K562 (cell line): ENCODE measurements around the gene MAP1LC3A. TPM values are rescaled to one million over a fixed set of nuclear protein-coding genes. Genes with fewer than 3 reads are reported as not detected.

ENCODE experiments used
- ATAC-seq: fragments of 200-7000 bp; cut with Tn5 transposase; 3 replicates; pipeline ENCODE4 v1.9.1; 2020; ENCODE audit warnings: moderate library complexity
- BruUV-seq: library from RNA; stranded (reverse); fragments of 400-500 nt; replicated peaks from 2 replicates; lab custom pipeline; 2021; lab: Mats Ljungman, UMichigan
- CTCF ChIA-PET: fragments of 300-600 bp; formaldehyde crosslinking; extraction: SDS; loops from one replicate; lab custom pipeline; 2021; ENCODE audit warnings: low intra/inter-chr PET ratio; lab: Yijun Ruan, JAX
- POLR2A ChIA-PET: fragments of 300-600, 350-650 bp; sonication (Branson Sonifier 250); formaldehyde crosslinking; extraction: SDS; loops from one replicate; lab custom pipeline; 2021; ENCODE audit warnings: antibody characterized with exemption, inconsistent platforms; lab: Yijun Ruan, JAX
- DNase-seq, 4 experiments: peaks; one replicate each; pipeline versions ENCODE4 v3.0.0 to v3.0.0-alpha.2; 2011 to 2018; ENCODE audit warnings: low spot score in 3 of 4, mixed read lengths in 3 of 4; ENCODE audit errors: extremely low read depth in 1 of 4
- FAIRE-seq: peaks from 2 replicates; lab custom pipeline; 2011; peaks lifted over from hg19 to GRCh38; lab: Jason Lieb, UNC
- H2AFZ ChIP-seq: 2 replicates; pipeline ENCODE4 v1.6.0; 2011; ENCODE audit warnings: low read depth, low read length, control low read depth, inconsistent platforms
- H3K27ac ChIP-seq: fragments of 200-600 bp; 3 replicates; pipeline ENCODE4 v1.8.0; 2011; ENCODE audit warnings: low read depth, mild to moderate bottlenecking, control low read depth, inconsistent platforms, low read length, moderate library complexity, mixed read lengths; ENCODE audit errors: extremely low read depth
- H3K27me3 ChIP-seq, 2 experiments: fragments of 300-600 bp in 1 of 2; 2 replicates in 1 of 2; 3 replicates in 1 of 2; pipeline versions ENCODE4 v1.6.0 to v1.8.0; 2011; ENCODE audit warnings: inconsistent platforms in 2 of 2, low read length in 2 of 2, mild to moderate bottlenecking in 1 of 2, mixed read lengths in 1 of 2, moderate library complexity in 1 of 2; ENCODE audit not compliant: control insufficient read depth in 2 of 2, insufficient read depth in 2 of 2
- H3K36me3 ChIP-seq: fragments of 300-600 bp; 3 replicates; pipeline ENCODE4 v1.8.0; 2011; ENCODE audit warnings: mild to moderate bottlenecking, low read length, inconsistent platforms; ENCODE audit not compliant: control insufficient read depth, insufficient read depth
- H3K4me1 ChIP-seq, 2 experiments: fragments of 200-600 bp in 1 of 2; replicated peaks in 1 of 2; 2 replicates in 1 of 2; 3 replicates in 1 of 2; pipeline versions ENCODE4 v1.5.1 to v1.8.0; 2011; ENCODE audit warnings: inconsistent platforms in 2 of 2, low read length in 2 of 2, mild to moderate bottlenecking in 1 of 2, mixed read lengths in 1 of 2, moderate library complexity in 1 of 2; ENCODE audit not compliant: control insufficient read depth in 2 of 2, insufficient read depth in 2 of 2
- H3K4me2 ChIP-seq: 2 replicates; pipeline ENCODE4 v1.6.1; 2011; ENCODE audit warnings: low read length, control low read depth, inconsistent platforms, mixed read lengths; ENCODE audit not compliant: insufficient read depth
- H3K4me3 ChIP-seq: fragments of 200-600 bp; sonication (generic), shearing (Covaris generic); 2 replicates; pipeline ENCODE4 v1.5.1; 2016; ENCODE audit warnings: control low read depth, inconsistent platforms
- H3K79me2 ChIP-seq: fragments of 200-600 bp; 3 replicates; pipeline ENCODE4 v1.8.0; 2011; ENCODE audit warnings: low read length, inconsistent platforms; ENCODE audit not compliant: control insufficient read depth, insufficient read depth
- H3K9ac ChIP-seq, 2 experiments: 2 replicates each; pipeline versions ENCODE4 v1.6.0 to v1.6.1; 2011; ENCODE audit warnings: low read depth in 2 of 2, low read length in 2 of 2, control low read depth in 1 of 2, inconsistent platforms in 1 of 2, mild to moderate bottlenecking in 1 of 2, mixed read lengths in 1 of 2; ENCODE audit not compliant: insufficient read depth in 1 of 2
- H3K9me1 ChIP-seq: one replicate; pipeline ENCODE4 v1.6.0; 2011; ENCODE audit warnings: inconsistent platforms, mild to moderate bottlenecking, low read length, moderate library complexity; ENCODE audit not compliant: control insufficient read depth, insufficient read depth
- H3K9me3 ChIP-seq: replicated peaks from 2 replicates; pipeline ENCODE4 v1.5.1; 2011; ENCODE audit warnings: low read depth, low read length, inconsistent platforms; ENCODE audit not compliant: control insufficient read depth, insufficient read depth
- H4K20me1 ChIP-seq: replicated peaks from 2 replicates; pipeline ENCODE4 v1.6.1; 2011; ENCODE audit warnings: low read length, inconsistent platforms, mixed read lengths; ENCODE audit not compliant: control insufficient read depth, insufficient read depth
- ARID2 ChIP-seq: fragments of 450-650 bp; IDR thresholded peaks from 2 replicates; pipeline ENCODE4 v1.6.1; 2017; ENCODE audit warnings: antibody characterized with exemption, mild to moderate bottlenecking
- CEBPG ChIP-seq, 3 experiments: fragments of 200-800 bp in 1 of 3; sonication (Bioruptor generic) in 1 of 3; sonication (generic) in 1 of 3; formaldehyde crosslinking in 1 of 3; IDR thresholded peaks in 2 of 3; conservative IDR thresholded peaks in 1 of 3; 2 replicates each; pipeline versions ENCODE4 v1.6.1 to v1.8.0; 2016 to 2022; ENCODE audit warnings: missing compliant biosample characterization in 2 of 3, missing genetic modification characterization in 2 of 3, mild to moderate bottlenecking in 1 of 3, missing genetic modification reagents in 1 of 3
- MIER1 ChIP-seq: fragments of 450-650 bp; IDR thresholded peaks from 2 replicates; pipeline ENCODE4 v1.6.1; 2016; ENCODE audit warnings: antibody characterized with exemption, mild to moderate bottlenecking, low read depth
- SIN3A ChIP-seq, 2 experiments: fragments of 150-350 bp in 1 of 2; IDR thresholded peaks; 2 replicates each; pipeline ENCODE4 v1.6.1; 2011 to 2016; ENCODE audit warnings: borderline replicate concordance in 2 of 2, low read depth in 2 of 2, low read length in 2 of 2, mild to moderate bottlenecking in 2 of 2, moderate library complexity in 2 of 2; ENCODE audit not compliant: control insufficient read depth in 1 of 2
- SLC30A9 ChIP-seq: fragments of 250-450 bp; sonication (Bioruptor Pico); IDR thresholded peaks from 2 replicates; pipeline ENCODE4 v1.8.0; 2022; ENCODE audit warnings: mild to moderate bottlenecking, moderate library complexity
- ZEB2 ChIP-seq: fragments of 450-650 bp; IDR thresholded peaks from 2 replicates; pipeline ENCODE4 v1.6.1; 2016
- ZNF3 ChIP-seq: fragments of 250-450 bp; sonication (Bioruptor Pico); IDR thresholded peaks from 2 replicates; pipeline ENCODE4 v1.5.0; 2021; ENCODE audit warnings: mild to moderate bottlenecking, moderate library complexity
- WGBS: fragments of 100-300 bp; shearing (Covaris generic); methylation state at CpG from one replicate; pipeline ENCODE4 v1.1.6; 2016; ENCODE audit warnings: low coverage, mixed read lengths; ENCODE audit not compliant: insufficient coverage; ENCODE audit errors: missing lambda C conversion rate; 5-methylcytosine and 5-hydroxymethylcytosine counted together
- in situ Hi-C: fragments of 300-500 bp; cut with MboI; formaldehyde crosslinking; loops from 4 replicates; pipeline ENCODE4 v1.15.0; 2018; ENCODE audit warnings: inconsistent platforms, mixed read lengths
- intact Hi-C: fragments of 100-400 bp; cut with micrococcal nuclease; formaldehyde crosslinking; loops from 2 replicates; pipeline ENCODE4 v1.14.2; 2022
- polyA plus RNA-seq, 8 experiments: library from polyadenylated mRNA; depleted of rRNA in 4 of 8; stranded (reverse) in 5 of 8; unstranded in 3 of 8; fragments of >200 nt; fragmentation: Nextera tagmentation in 2 of 8; fragmentation: Illumina TruSeq in 1 of 8; extraction: Ambion mirVana in 2 of 8; extraction: Trizol in 1 of 8; gene quantifications; 2 replicates each; pipeline versions ENCODE4 v1.2.1 to v1.2.3, GENCODE V29; 2011 to 2014; ENCODE audit warnings: inconsistent platforms in 1 of 8, missing spikeins in 1 of 8
- total RNA-seq, 7 experiments: library from RNA; depleted of rRNA in 6 of 7; stranded (reverse); fragments of >200 nt in 6 of 7; fragmentation: Illumina TruSeq in 2 of 7; extraction: Trizol in 2 of 7; gene quantifications; 2 replicates each; pipeline versions ENCODE4 v1.2.1 to v1.2.3, GENCODE V29; 2011 to 2021; ENCODE audit warnings: low replicate concordance in 1 of 7

Gene MAP1LC3A
- total and polyA plus RNA-seq, 9 of the 15 experiments (the other 6 are each of a cell fraction or from before 2014, with no cell fraction given): 0.27 to 0.38 TPM; not detected in 7

GRCh38 chr20:34538671-34539123 lies 19.8 kb upstream of the MAP1LC3A start (continued):
- TF ChIP-seq CEBPG (CRISPR knock-in tag; IDR thresholded peaks at IDR 0.05): peak; percentile 83
- TF ChIP-seq CEBPG (tag; conservative IDR thresholded peaks at IDR 0.05 in 1 of 2, IDR thresholded peaks at IDR 0.05 in 1 of 2): peak in 1 of 2 experiments; percentile 69; a peak in 2 of 4 replicates
- no peak for TF ChIP-seq MIER1

- no peaks in the 10 kb centered on the region for H3K9me1 ChIP-seq
- no peaks in the 10 kb centered on the region for H3K27me3 ChIP-seq
- no peak overlapping the region for H3K4me2 ChIP-seq
- H3K4me3 ChIP-seq: no peak overlapping the region
- FAIRE-seq (no peak), DNase-seq (no peak)
- no TSS peak for BruUV-seq
- WGBS: 91% methylated on average over 8 of the region's 8 CpGs
- peaks cover 55% of the 10 kb centered on the region for H3K36me3 ChIP-seq
- no peaks in the 10 kb centered on the region for H3K9me3 ChIP-seq
- intact Hi-C loops: loop anchor here (5.0 kb wide), 3 partner anchors 228 to 347 kb away; no protein-coding TSS in a partner anchor
- no peaks in the 10 kb centered on the region for H3K79me2 ChIP-seq
- TF ChIP-seq SIN3A (IDR thresholded peaks at IDR 0.05; ENCODE audit: borderline replicate concordance in 2 of 2, control insufficient read depth in 1 of 2, low read depth in 2 of 2, low read length in 2 of 2) (no peak), CEBPG (CRISPR knock-in tag; IDR thresholded peaks at IDR 0.05) (no peak), CEBPG (tag; conservative IDR thresholded peaks at IDR 0.05 in 1 of 2, IDR thresholded peaks at IDR 0.05 in 1 of 2) (no peak), ZEB2 (no peak), ARID2 (no peak), ZNF3 (CRISPR knock-in tag) (no peak), SLC30A9 (CRISPR knock-in tag) (no peak)
- TF ChIP-seq, all 486 proteins: peak for 0
- Histone ChIP-seq H3K4me1 (peaks cover 0 to 3% of the 10 kb centered on the region in 2 experiments; a peak in 2 of 5 replicates), H4K20me1 (no peaks in the 10 kb centered on the region), H2AFZ (no peak overlapping the region), H3K27ac (no peak overlapping the region), H3K9ac (no peak overlapping the region)
- no peak for ATAC-seq
- ChIA-PET POLR2A (interaction anchor here (1.2 to 1.9 kb wide), 2 partner anchors 166 to 230 kb away, joined by 4 to 7 read pairs; no protein-coding TSS in a partner anchor), CTCF (no interaction called here)
- in situ Hi-C loops: loop anchor here (10.0 kb wide), 1 partner anchor 165 kb away; the partner anchor contains the start of gene TP53INP2
These were observed 18.8 kb upstream of the MAP1LC3A start for GRCh38 chr20:34539756-34540155.
